Subcutaneous adipose tissue (tissue), 4 donors: ENCODE results near the gene TRIM9. TPM values are rescaled to one million over a fixed set of nuclear protein-coding genes. Genes with fewer than 3 reads are reported as not detected.

ENCODE experiments used
- CTCF ChIP-seq: fragments of 450-650 bp; IDR thresholded peaks from one replicate; pipeline ENCODE4 v1.5.1; 2016; ENCODE audit warnings: low read depth, mild to moderate bottlenecking, control low read depth, antibody characterized with exemption, moderate library complexity
- total RNA-seq, 4 donors: library from RNA; depleted of rRNA; stranded (reverse); fragments of >200 nt; gene quantifications; one replicate each; pipeline ENCODE4 v1.1.0, GENCODE V29; 2016

TRIM9 gene
- total RNA-seq, 4 donors from 2014 or later: 0.33 to 6.3 (median 3.0) TPM

DNA sequence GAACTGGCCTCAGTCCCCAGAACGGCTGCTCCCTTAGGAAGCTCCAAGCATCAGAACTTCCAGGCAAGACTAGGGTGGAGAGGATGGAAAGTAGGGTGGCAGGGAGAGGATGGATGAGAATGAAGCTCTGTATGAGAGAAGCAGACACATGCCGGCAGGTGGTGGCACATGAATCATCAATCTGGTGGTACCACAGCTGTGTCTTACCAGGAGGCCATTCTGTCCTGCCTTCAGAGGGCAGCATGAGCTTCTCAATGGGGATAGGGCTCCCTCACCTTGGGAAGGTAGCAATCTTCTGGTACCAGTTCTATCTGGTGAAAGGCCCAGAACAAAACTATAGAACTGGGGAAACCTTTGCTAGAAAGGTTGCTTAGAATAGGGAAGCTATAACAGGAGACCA, 95.2 kb downstream of the TRIM9 start:
- no peak for TF ChIP-seq CTCF

GRCh38 chr14:50998612-50999011, 96.3 kb downstream of the TRIM9 start:
- no peak for TF ChIP-seq CTCF

DNA sequence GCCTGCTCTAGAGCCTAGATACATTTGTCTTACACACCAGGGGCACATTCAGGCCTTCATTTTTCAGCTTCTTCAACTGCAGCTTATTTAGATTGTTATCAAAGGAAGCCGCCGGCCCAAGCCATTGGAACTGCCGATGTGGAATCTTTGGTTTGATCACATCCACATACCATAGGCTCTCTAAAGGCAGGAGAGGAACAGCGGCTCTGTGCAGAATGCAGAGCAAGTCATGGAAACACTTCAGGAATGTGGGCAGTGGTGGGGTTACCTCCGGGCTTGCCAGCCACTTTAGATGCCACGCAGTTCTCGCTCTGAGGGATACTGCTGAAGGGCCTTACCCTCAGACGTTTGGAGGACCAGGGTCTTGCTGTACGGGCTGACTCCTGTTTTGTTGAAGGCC, 97.2 kb downstream of the TRIM9 start:
- no peak for TF ChIP-seq CTCF

DNA sequence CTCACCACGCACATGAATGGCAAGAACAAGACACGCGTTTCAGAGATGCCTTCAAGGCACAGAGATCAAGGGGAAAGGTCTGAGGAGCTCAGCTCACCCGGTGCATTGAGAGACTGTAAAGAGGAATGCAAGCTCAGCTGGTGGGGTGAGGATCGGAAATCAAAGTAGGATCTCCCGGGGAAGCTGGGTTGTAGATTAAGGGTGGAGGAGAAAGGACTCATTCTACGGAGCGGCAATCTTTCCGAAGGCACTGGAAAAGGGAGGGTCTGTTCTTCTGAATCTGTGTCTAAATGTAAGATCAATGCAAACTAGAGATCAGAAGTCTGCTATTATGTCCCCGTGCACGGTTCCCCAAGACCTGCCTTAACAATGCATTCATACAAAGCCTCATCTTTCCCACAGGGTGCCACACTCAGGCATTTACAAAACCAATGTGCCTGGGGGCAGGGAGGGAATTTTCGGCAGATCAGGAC, 109.0 kb downstream of the TRIM9 start:
- no peak for TF ChIP-seq CTCF

- no peak for TF ChIP-seq CTCF
Measured at GRCh38 chr14:50985124-50985858, 109.6 kb downstream of the TRIM9 start.

DNA sequence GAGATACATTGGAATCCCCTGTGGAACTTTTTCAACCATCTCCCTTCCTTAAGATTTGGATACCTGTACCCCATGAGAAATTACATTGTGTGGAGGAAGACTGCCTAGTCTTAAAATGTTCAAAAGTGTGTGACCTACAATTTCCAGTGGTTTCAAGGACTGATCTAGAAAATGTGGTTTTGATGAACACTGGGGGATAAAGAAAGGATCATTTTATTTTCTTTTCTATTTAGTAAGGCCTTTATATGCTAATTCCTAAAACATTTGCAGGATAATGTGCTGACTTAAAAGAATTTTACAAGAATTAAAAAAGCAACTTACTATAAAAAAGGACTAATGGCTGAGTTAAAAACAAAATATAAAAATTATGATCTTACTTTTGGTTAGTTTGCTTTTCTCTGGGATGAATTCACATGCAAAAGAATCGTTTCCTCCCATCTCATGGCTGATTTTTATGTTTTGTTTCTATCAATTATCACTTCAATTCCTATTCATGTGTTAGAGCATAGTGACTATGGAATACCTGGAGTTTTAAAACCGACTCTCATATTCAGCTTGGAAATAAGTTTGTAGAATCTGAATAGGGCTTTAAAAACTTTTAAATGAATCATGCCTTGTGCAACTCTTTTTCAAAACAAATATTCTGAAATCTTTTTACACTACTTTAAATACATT, 110.7 kb downstream of the TRIM9 start:
- no peak for TF ChIP-seq CTCF
